ENCODE results near the gene TUFT1. TPM values are rescaled to one million over a fixed set of nuclear protein-coding genes. Genes with fewer than 3 reads are reported as not detected.
"Not testable (repeated sequence)": the region's sequence is repeated elsewhere in the genome, so short reads cannot be mapped to it uniquely, and the experiment has no call there.

The TUFT1 gene
- total RNA-seq, 1 experiment from 2014 or later = 64.3 TPM

DNA sequence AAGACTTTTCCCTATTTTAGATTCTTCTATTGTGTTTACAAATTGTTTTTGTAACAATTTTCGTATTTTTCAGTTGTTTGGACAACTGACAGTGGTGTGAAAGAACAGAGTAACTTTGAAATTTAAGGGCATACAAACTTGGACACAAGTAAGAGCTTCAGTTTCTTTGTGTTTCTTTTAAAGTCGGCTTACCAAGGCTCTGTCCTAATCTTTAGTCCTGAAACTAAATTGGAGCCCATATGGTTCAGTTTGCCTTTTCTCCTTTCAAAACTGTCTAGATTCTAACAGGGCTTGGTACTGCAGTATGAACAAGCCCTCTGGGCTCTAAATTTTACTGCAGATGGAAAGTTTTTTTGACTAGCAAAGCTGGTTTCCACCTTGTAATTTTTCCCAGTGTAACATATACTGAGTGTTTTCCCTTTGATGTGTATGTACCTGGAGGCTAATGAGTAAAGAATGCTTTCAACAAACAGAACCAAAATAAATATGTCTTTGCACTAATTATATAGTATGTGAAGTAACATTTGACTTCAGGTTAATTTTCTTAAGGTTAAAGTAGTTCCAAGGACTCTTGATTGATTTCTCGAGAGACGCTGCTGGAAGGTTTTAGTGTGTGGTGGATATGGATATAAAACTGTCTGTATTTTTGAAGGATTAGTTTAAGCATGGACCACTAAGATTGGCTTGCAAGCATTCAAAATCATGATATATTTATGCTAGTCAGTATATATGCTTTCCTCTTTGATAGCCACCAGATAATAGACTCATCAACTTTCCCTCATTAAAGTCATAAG, 75.8 kb downstream of the TUFT1 start:
- no peak for DNase-seq (ENCODE audit: low spot score)

DNA sequence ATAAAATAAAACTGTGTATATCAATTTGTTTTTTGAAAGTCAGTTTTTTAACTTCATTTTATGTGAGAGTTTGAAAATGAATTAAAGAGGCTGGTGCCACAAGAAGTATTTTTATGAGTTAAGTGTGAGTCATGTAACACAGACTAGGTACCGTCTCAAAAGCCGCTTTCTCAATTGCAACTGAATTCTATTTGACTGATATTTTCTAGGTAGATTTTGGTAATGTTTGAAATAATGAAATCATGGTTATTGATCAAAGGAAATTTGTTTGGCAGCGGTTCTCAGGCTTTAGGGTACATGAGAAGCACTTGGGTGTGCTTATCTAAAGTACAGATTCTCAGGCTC, 76.4 kb downstream of the TUFT1 start:
- peak; percentile 69 for DNase-seq (ENCODE audit: low spot score)

GRCh38 chr1:151618003-151618402, 77.9 kb downstream of the TUFT1 start:
- DNase-seq (ENCODE audit: low spot score) = no peak

GRCh38 chr1:151618470-151618869, 78.4 kb downstream of the TUFT1 start:
- DNase-seq (ENCODE audit: low spot score) = no peak

- not testable (repeated sequence) for DNase-seq (ENCODE audit: low spot score)
Measured at GRCh38 chr1:151618996-151619395, 78.9 kb downstream of the TUFT1 start.

DNA sequence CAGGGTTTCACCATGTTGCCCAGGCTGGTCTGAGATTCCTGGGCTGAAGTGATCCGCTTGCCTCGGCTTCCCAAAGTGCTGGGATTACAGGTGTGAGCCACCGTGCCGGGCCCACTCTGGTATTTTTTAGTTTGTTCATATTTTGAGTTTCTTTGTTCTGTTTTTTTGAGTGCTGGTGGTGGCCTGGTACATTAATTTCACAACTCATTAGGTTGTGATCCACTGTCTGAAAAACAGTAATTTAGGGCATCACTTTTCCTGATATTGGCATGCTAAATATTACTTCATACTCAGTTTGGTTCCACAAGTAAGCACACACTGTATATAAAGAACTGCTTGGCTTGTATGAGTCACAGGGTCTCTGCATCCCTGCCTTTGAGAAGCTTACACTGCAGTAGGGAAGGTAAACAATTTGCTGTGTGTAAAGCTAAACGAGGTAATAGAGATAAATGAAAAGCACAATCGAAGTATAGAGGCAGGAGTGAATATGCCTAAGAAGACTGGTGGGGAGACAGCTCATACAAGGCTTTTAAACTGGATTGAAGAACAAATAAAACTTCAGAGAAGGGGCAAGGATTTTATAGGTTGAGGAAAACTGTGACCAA, 79.5 kb downstream of the TUFT1 start:
- DNase-seq (ENCODE audit: low spot score) = peak; percentile 36

DNA sequence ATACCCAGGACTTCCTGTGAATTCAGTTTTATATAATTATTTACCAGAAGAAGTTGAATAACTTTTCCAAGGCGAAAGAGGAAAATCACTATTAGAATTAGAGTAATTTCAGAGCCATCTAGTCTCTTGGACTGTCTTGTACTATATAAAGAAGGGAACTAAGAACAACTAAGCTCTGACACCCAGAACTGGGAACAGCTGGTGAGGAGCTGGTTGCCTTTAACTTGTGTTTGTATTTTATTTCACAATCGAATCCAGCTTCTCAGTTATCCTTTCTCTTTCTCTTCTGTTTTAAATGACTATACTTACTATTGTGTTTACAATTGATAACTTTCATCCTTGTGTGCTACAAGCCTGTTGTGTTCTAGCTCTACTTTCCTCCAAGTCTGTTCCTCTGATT, 80.2 kb downstream of the TUFT1 start:
- no peak for DNase-seq (ENCODE audit: low spot score)

- no peak for DNase-seq (ENCODE audit: low spot score)
Measured at GRCh38 chr1:151621351-151621750, 81.2 kb downstream of the TUFT1 start.

DNA sequence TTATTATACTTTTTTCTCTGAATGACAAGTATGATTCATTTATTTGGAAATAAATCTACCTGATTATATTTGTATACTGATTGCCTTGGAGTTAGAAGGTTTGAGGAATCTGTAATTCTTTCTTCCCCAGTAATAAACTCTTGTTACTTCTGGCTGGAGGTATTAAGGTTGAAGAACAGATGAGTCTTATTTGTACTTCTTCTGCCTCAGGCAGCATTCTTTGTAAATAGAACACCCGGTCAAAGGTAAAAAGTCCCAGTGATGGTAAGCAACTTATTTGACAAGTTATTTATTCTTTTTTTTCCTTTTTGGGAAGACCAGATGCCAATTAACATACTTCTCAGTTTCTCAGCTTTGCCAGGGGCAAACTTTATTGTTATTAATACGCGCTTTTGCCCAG, 84.7 kb downstream of the TUFT1 start:
- DNase-seq (ENCODE audit: low spot score) = no peak

- no peak for DNase-seq (ENCODE audit: low spot score)
Measured at GRCh38 chr1:151626740-151627334, 86.7 kb downstream of the TUFT1 start.

DNA sequence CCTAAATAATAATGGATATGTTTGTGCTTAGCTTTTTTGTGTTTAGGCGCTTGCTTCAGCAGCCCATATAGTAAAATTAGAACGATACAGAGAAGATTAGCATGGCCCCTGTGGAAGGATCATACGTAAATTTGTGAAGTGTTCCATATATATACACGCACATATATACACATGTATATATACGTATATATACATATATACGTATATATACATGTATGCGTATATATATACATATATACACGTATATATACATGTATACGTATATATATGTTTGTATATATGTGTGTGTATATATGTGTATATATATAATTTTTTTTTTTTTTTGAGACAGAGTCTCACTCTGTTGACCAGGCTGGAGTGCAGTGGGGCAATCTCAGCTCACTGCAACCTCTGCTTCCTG, 89.2 kb downstream of the TUFT1 start:
- DNase-seq (ENCODE audit: low spot score) = no peak

Other genes starting within 250 kb of the TUFT1 start
- gene PI4KB, start 212.9 kb upstream of the TUFT1 start, total RNA-seq (2014; rRNA removed; shearing (Covaris generic)) = 86.6 and 99.4 TPM in 2 replicates
- gene RFX5, start 193.1 kb upstream of the TUFT1 start, total RNA-seq (2014; rRNA removed; shearing (Covaris generic)) = 73.0 and 104 TPM in 2 replicates
- gene SELENBP1, start 167.6 kb upstream of the TUFT1 start, total RNA-seq (2014; rRNA removed; shearing (Covaris generic)) = 0.22 and 0.41 TPM in 2 replicates
- gene PSMB4, start 140.7 kb upstream of the TUFT1 start, total RNA-seq (2014; rRNA removed; shearing (Covaris generic)) = 1,122 and 1,186 TPM in 2 replicates
- gene POGZ, start 80.8 kb upstream of the TUFT1 start, total RNA-seq (2014; rRNA removed; shearing (Covaris generic)) = 29.1 and 30.3 TPM in 2 replicates
- 0.93 and 3.2 TPM in 2 replicates for gene CGN, start 28.9 kb upstream of the TUFT1 start, total RNA-seq (2014; rRNA removed; shearing (Covaris generic))
- gene SNX27, start 71.7 kb downstream of the TUFT1 start, total RNA-seq (2014; rRNA removed; shearing (Covaris generic)) = 23.7 and 28.7 TPM in 2 replicates
- gene CELF3, start 176.5 kb downstream of the TUFT1 start, total RNA-seq (2014; rRNA removed; shearing (Covaris generic)) = not detected in 2 replicates
- not detected in 2 replicates for gene RIIAD1, start 181.2 kb downstream of the TUFT1 start, total RNA-seq (2014; rRNA removed; shearing (Covaris generic))
- 275 and 300 TPM in 2 replicates for gene MRPL9, start 223.2 kb downstream of the TUFT1 start, total RNA-seq (2014; rRNA removed; shearing (Covaris generic))